Ovary (tissue), 3 donors: ENCODE results near the gene CYP46A1.

Source experiments
- EP300 ChIP-seq: sonication (generic); formaldehyde crosslinking; IDR thresholded peaks from one replicate; pipeline ENCODE4 v1.6.1; 2017; ENCODE audit warnings: antibody characterized with exemption
- POLR2A ChIP-seq: fragments of 450-650 bp; IDR thresholded peaks from one replicate; pipeline ENCODE4 v1.6.1; 2017; ENCODE audit warnings: antibody characterized with exemption, mild to moderate bottlenecking, moderate library complexity
- TF ChIP-seq, protein P1 (sequence below), 3 donors: fragments of 450-650 bp in 2 of 3; fragments of 200-600 bp in 1 of 3; IDR thresholded peaks; one replicate each; pipeline versions ENCODE4 v1.5.1 to v1.8.0; 2016 to 2022; ENCODE audit warnings: antibody characterized with exemption in 3 of 3, mild to moderate bottlenecking in 1 of 3
- donor health status: DM: no; HTN: no; CAD: no.

DNA sequence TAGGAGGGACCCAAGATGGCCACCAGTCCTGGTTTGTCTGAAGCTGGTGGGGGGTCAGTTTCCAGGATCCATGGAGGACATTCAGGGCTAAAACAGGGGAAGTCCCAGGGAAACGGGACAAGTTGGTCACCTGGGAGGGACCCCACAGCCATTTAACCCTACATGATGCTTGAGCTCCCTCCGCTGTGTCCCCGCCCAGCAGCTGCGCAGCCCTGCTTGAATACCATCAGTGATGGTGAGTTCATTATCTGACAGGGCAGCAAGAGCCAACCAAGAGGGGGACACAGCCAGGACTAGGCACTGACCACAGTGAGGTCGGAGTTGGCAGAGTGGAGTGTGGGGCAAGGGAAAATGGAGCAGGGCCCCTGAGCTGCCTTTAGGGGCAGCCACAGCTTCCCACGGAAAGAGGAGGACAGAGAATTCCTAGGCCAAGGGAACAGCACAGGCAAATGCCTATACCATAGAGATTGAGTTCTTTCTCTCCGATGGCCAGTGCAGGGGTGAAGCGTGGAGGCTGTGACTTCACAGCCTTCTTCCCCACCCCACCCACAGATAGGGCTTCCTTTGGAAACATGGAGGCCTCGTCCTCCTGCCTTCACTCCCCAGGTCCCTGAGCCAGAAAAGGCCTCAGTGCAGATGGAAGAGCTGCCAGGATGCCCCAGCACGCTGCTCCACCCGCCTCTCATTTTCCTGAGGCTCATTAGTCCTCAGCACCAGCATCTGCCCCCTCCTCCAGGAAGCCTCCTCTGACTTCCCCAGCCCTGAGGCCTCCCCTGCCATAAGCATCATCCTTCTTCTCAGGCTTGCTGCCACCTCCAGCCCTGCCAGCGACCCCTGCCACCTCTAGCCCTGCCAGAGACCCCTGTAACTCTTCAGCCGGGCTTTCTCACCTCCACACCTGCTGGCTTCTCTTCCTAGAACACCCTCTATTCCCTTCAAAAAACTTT, 51.4 kb downstream of the CYP46A1 start:
- TF ChIP-seq POLR2A (no peak), EP300 (no peak)
- TF ChIP-seq, protein P1, sequence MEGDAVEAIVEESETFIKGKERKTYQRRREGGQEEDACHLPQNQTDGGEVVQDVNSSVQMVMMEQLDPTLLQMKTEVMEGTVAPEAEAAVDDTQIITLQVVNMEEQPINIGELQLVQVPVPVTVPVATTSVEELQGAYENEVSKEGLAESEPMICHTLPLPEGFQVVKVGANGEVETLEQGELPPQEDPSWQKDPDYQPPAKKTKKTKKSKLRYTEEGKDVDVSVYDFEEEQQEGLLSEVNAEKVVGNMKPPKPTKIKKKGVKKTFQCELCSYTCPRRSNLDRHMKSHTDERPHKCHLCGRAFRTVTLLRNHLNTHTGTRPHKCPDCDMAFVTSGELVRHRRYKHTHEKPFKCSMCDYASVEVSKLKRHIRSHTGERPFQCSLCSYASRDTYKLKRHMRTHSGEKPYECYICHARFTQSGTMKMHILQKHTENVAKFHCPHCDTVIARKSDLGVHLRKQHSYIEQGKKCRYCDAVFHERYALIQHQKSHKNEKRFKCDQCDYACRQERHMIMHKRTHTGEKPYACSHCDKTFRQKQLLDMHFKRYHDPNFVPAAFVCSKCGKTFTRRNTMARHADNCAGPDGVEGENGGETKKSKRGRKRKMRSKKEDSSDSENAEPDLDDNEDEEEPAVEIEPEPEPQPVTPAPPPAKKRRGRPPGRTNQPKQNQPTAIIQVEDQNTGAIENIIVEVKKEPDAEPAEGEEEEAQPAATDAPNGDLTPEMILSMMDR (IDR thresholded peaks at IDR 0.05) = no peak
